K562 (cell line): ENCODE results near the gene RIIAD1. TPM values are rescaled to one million over a fixed set of nuclear protein-coding genes. Genes with fewer than 3 reads are reported as not detected.

ENCODE experiments used
- ATAC-seq: fragments of 200-7000 bp; cut with Tn5 transposase; 3 replicates; pipeline ENCODE4 v1.9.1; 2020; ENCODE audit warnings: moderate library complexity
- BruUV-seq: library from RNA; stranded (reverse); fragments of 400-500 nt; replicated peaks from 2 replicates; lab custom pipeline; 2021; lab: Mats Ljungman, UMichigan
- CTCF ChIA-PET: fragments of 300-600 bp; formaldehyde crosslinking; extraction: SDS; loops from one replicate; lab custom pipeline; 2021; ENCODE audit warnings: low intra/inter-chr PET ratio; lab: Yijun Ruan, JAX
- POLR2A ChIA-PET: fragments of 300-600, 350-650 bp; sonication (Branson Sonifier 250); formaldehyde crosslinking; extraction: SDS; loops from one replicate; lab custom pipeline; 2021; ENCODE audit warnings: antibody characterized with exemption, inconsistent platforms; lab: Yijun Ruan, JAX
- DNase-seq, 4 experiments: peaks; one replicate each; pipeline versions ENCODE4 v3.0.0 to v3.0.0-alpha.2; 2011 to 2018; ENCODE audit warnings: low spot score in 3 of 4, mixed read lengths in 3 of 4; ENCODE audit errors: extremely low read depth in 1 of 4
- FAIRE-seq: peaks from 2 replicates; lab custom pipeline; 2011; peaks lifted over from hg19 to GRCh38; lab: Jason Lieb, UNC
- H2AFZ ChIP-seq: 2 replicates; pipeline ENCODE4 v1.6.0; 2011; ENCODE audit warnings: low read depth, low read length, control low read depth, inconsistent platforms
- H3K27ac ChIP-seq: fragments of 200-600 bp; 3 replicates; pipeline ENCODE4 v1.8.0; 2011; ENCODE audit warnings: low read depth, mild to moderate bottlenecking, control low read depth, inconsistent platforms, low read length, moderate library complexity, mixed read lengths; ENCODE audit errors: extremely low read depth
- H3K27me3 ChIP-seq, 2 experiments: fragments of 300-600 bp in 1 of 2; 2 replicates in 1 of 2; 3 replicates in 1 of 2; pipeline versions ENCODE4 v1.6.0 to v1.8.0; 2011; ENCODE audit warnings: inconsistent platforms in 2 of 2, low read length in 2 of 2, mild to moderate bottlenecking in 1 of 2, mixed read lengths in 1 of 2, moderate library complexity in 1 of 2; ENCODE audit not compliant: control insufficient read depth in 2 of 2, insufficient read depth in 2 of 2
- H3K36me3 ChIP-seq: fragments of 300-600 bp; 3 replicates; pipeline ENCODE4 v1.8.0; 2011; ENCODE audit warnings: mild to moderate bottlenecking, low read length, inconsistent platforms; ENCODE audit not compliant: control insufficient read depth, insufficient read depth
- H3K4me1 ChIP-seq, 2 experiments: fragments of 200-600 bp in 1 of 2; replicated peaks in 1 of 2; 2 replicates in 1 of 2; 3 replicates in 1 of 2; pipeline versions ENCODE4 v1.5.1 to v1.8.0; 2011; ENCODE audit warnings: inconsistent platforms in 2 of 2, low read length in 2 of 2, mild to moderate bottlenecking in 1 of 2, mixed read lengths in 1 of 2, moderate library complexity in 1 of 2; ENCODE audit not compliant: control insufficient read depth in 2 of 2, insufficient read depth in 2 of 2
- H3K4me2 ChIP-seq: 2 replicates; pipeline ENCODE4 v1.6.1; 2011; ENCODE audit warnings: low read length, control low read depth, inconsistent platforms, mixed read lengths; ENCODE audit not compliant: insufficient read depth
- H3K4me3 ChIP-seq: fragments of 200-600 bp; sonication (generic), shearing (Covaris generic); 2 replicates; pipeline ENCODE4 v1.5.1; 2016; ENCODE audit warnings: control low read depth, inconsistent platforms
- H3K79me2 ChIP-seq: fragments of 200-600 bp; 3 replicates; pipeline ENCODE4 v1.8.0; 2011; ENCODE audit warnings: low read length, inconsistent platforms; ENCODE audit not compliant: control insufficient read depth, insufficient read depth
- H3K9ac ChIP-seq, 2 experiments: 2 replicates each; pipeline versions ENCODE4 v1.6.0 to v1.6.1; 2011; ENCODE audit warnings: low read depth in 2 of 2, low read length in 2 of 2, control low read depth in 1 of 2, inconsistent platforms in 1 of 2, mild to moderate bottlenecking in 1 of 2, mixed read lengths in 1 of 2; ENCODE audit not compliant: insufficient read depth in 1 of 2
- H3K9me1 ChIP-seq: one replicate; pipeline ENCODE4 v1.6.0; 2011; ENCODE audit warnings: inconsistent platforms, mild to moderate bottlenecking, low read length, moderate library complexity; ENCODE audit not compliant: control insufficient read depth, insufficient read depth
- H3K9me3 ChIP-seq: replicated peaks from 2 replicates; pipeline ENCODE4 v1.5.1; 2011; ENCODE audit warnings: low read depth, low read length, inconsistent platforms; ENCODE audit not compliant: control insufficient read depth, insufficient read depth
- H4K20me1 ChIP-seq: replicated peaks from 2 replicates; pipeline ENCODE4 v1.6.1; 2011; ENCODE audit warnings: low read length, inconsistent platforms, mixed read lengths; ENCODE audit not compliant: control insufficient read depth, insufficient read depth
- ESRRB ChIP-seq: fragments of 250-450 bp; sonication (Bioruptor Pico); IDR thresholded peaks from 2 replicates; pipeline ENCODE4 v1.5.0; 2020; ENCODE audit warnings: mild to moderate bottlenecking, moderate library complexity, borderline replicate concordance
- FOXJ2 ChIP-seq: fragments of 200-800 bp; sonication (Bioruptor generic); IDR thresholded peaks from 2 replicates; pipeline ENCODE4 v1.6.1; 2016; ENCODE audit warnings: missing genetic modification characterization, missing compliant biosample characterization
- RFX1 ChIP-seq: fragments of 450-650 bp; IDR thresholded peaks from 2 replicates; pipeline ENCODE4 v1.6.1; 2016; ENCODE audit warnings: mild to moderate bottlenecking, moderate library complexity
- SIN3A ChIP-seq, 2 experiments: fragments of 150-350 bp in 1 of 2; IDR thresholded peaks; 2 replicates each; pipeline ENCODE4 v1.6.1; 2011 to 2016; ENCODE audit warnings: borderline replicate concordance in 2 of 2, low read depth in 2 of 2, low read length in 2 of 2, mild to moderate bottlenecking in 2 of 2, moderate library complexity in 2 of 2; ENCODE audit not compliant: control insufficient read depth in 1 of 2
- SMAD3 ChIP-seq: fragments of 450-650 bp; formaldehyde crosslinking; conservative IDR thresholded peaks from 2 replicates; pipeline ENCODE4 v1.4.0; 2020; ENCODE audit warnings: mild to moderate bottlenecking
- ZNF277 ChIP-seq: fragments of 250-450 bp; sonication (Bioruptor Pico); IDR thresholded peaks from 2 replicates; pipeline ENCODE4 v1.8.0; 2022; ENCODE audit warnings: inconsistent platforms, mild to moderate bottlenecking, moderate library complexity, borderline replicate concordance
- WGBS: fragments of 100-300 bp; shearing (Covaris generic); methylation state at CpG from one replicate; pipeline ENCODE4 v1.1.6; 2016; ENCODE audit warnings: low coverage, mixed read lengths; ENCODE audit not compliant: insufficient coverage; ENCODE audit errors: missing lambda C conversion rate; 5-methylcytosine and 5-hydroxymethylcytosine counted together
- in situ Hi-C: fragments of 300-500 bp; cut with MboI; formaldehyde crosslinking; loops from 4 replicates; pipeline ENCODE4 v1.15.0; 2018; ENCODE audit warnings: inconsistent platforms, mixed read lengths
- intact Hi-C: fragments of 100-400 bp; cut with micrococcal nuclease; formaldehyde crosslinking; loops from 2 replicates; pipeline ENCODE4 v1.14.2; 2022
- polyA plus RNA-seq, 8 experiments: library from polyadenylated mRNA; depleted of rRNA in 4 of 8; stranded (reverse) in 5 of 8; unstranded in 3 of 8; fragments of >200 nt; fragmentation: Nextera tagmentation in 2 of 8; fragmentation: Illumina TruSeq in 1 of 8; extraction: Ambion mirVana in 2 of 8; extraction: Trizol in 1 of 8; gene quantifications; 2 replicates each; pipeline versions ENCODE4 v1.2.1 to v1.2.3, GENCODE V29; 2011 to 2014; ENCODE audit warnings: inconsistent platforms in 1 of 8, missing spikeins in 1 of 8
- total RNA-seq, 7 experiments: library from RNA; depleted of rRNA in 6 of 7; stranded (reverse); fragments of >200 nt in 6 of 7; fragmentation: Illumina TruSeq in 2 of 7; extraction: Trizol in 2 of 7; gene quantifications; 2 replicates each; pipeline versions ENCODE4 v1.2.1 to v1.2.3, GENCODE V29; 2011 to 2021; ENCODE audit warnings: low replicate concordance in 1 of 7

Gene RIIAD1
- total and polyA plus RNA-seq, 9 of the 15 experiments (the other 6 are each of a cell fraction or from before 2014, with no cell fraction given), result not detected

DNA sequence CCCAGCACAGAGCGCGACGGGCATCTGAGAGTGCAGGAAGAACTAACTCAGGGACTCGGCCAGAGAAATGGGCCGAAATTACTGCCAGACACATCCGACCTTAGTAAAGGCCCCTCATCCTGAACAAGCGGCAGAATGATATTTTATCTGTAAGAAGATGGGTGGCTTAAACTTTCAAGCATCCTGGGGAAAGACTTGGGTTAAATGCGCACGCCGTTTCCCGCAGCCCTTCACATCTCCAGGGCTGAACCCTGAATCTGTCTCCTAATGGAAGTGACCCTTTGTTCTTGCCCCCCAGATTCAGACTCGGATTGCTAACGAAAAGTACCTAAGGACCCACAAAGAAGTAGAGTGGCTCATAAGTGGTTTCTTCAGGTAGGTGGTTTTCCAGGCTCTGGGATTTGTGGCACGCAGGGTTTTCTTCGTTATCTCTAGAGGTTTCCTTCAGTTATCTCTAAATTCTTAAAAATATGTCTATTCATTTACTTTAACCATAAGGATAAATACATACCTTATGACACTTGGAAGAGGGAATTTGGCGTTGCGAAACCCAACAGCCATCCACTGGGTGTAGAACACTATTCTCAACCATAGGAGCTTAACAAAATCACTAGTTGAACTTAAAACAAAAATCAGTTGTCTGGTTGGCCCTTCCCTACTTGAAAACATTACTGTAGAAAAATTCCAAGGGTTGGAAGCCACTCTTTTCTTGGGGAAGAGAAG, 627 bp downstream of the RIIAD1 start:
- in situ Hi-C loops (no loop called here), intact Hi-C loops (no loop called here)
- H3K4me3 ChIP-seq, result no peak overlapping the region
- ATAC-seq, result no peak
- H2AFZ ChIP-seq, result no peak overlapping the region
- no peak overlapping the region for H3K9ac ChIP-seq
- CTCF ChIA-PET, result no interaction called here
- H3K9me1 ChIP-seq, result no peaks in the 10 kb centered on the region
- no peak for TF ChIP-seq FOXJ2
- TF ChIP-seq SMAD3 (CRISPR knock-in tag), result no peak
- TF ChIP-seq ESRRB (CRISPR knock-in tag), result no peak
- no peak for TF ChIP-seq RFX1
- TF ChIP-seq ZNF277 (CRISPR knock-in tag), result no peak
- TF ChIP-seq SIN3A (IDR thresholded peaks at IDR 0.05; ENCODE audit: borderline replicate concordance in 2 of 2, control insufficient read depth in 1 of 2, low read depth in 2 of 2, low read length in 2 of 2), result no peak
- TF ChIP-seq, all 486 proteins: peak for 0
- Histone ChIP-seq H3K27me3 (peaks cover 30 to 47% of the 10 kb centered on the region in 2 experiments), H3K27ac (no peak overlapping the region), H3K79me2 (no peaks in the 10 kb centered on the region), H3K36me3 (no peaks in the 10 kb centered on the region), H3K4me2 (no peak overlapping the region), H3K4me1 (peaks cover 4 to 5% of the 10 kb centered on the region in 2 experiments; a peak in 4 of 5 replicates), H4K20me1 (peaks cover 2% of the 10 kb centered on the region), H3K9me3 (no peaks in the 10 kb centered on the region)
- FAIRE-seq, result no peak
- no peak for DNase-seq
- POLR2A ChIA-PET, result interaction anchor here (0.6 kb wide), 1 partner anchor 303 kb away, joined by 3 read pairs; no protein-coding TSS in a partner anchor
- BruUV-seq, result no TSS peak
- WGBS, result 6% methylated on average over 17 of the region's 17 CpGs
